ENCODE data around the gene RUNDC3A.
"Not testable (repeated sequence)": the region's sequence is repeated elsewhere in the genome, so short reads cannot be mapped to it uniquely, and the experiment has no call there.

Gene RUNDC3A

DNA sequence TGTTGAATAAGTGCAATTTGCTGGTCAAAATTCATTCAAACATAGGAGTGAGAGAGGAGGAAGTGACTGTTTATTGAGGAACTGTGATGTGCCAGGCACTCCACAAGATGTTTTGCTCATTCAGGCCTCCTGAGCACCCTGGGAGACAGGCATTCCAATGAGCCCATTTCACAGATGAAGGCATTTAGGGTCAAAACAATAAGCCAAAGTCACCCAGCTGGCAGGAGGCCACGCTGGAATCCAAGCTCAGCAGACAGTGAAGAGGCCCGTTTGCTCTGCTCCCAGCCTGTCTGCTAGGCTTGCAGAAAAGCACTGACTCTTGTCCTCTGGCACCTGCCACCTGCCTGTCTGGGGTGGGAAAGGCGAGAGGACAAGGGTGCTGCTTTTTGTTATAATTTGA is 26.3 kb downstream of the RUNDC3A start:
- Histone ChIP-seq H3K27ac (peak overlapping the region in 2 of 21 experiments; percentile 24 to 27), H3K4me3 (no peak overlapping the region)

DNA sequence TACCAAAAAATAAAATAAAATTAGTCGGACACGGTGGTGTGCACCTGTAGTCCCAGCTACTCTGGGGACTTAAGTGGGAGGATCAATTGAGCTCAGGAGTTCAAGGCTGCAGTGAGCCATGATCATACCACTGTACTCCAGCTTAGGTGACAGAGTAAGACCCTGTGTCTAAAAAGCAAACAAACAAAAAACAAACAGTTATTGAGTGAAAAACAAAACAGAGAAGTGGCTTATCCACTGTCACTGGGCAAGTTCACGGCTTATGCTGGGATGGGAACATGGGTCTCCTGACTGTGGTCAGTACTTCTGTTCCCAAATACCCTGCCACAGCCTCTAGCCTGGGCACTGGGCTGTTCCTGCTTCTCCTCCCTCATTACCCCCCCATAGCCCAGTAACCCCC is 27.2 kb downstream of the RUNDC3A start:
- H3K27ac ChIP-seq: peak overlapping the region in 1 of 21 experiments; percentile 14
- no peak overlapping the region for H3K4me3 ChIP-seq

DNA sequence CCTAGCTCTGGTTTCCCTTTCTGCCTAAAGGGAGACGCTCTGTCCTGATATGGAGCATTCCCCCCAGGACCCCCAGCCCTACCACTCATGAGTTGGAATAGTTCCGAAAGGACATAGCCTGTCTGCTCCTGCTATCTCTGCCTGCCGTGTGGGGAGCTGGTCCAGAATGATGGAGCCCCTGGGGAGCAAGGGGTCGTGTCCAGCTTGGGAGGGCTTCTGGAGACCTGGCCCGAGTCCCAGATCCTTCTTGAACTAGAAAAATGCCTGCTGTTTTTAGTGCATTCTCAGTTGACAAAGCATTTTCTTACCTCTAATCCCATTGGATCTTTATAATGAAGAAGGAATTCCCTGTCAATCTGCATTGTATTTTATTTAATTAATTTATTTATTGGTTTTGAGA is 27.6 kb downstream of the RUNDC3A start:
- no peak overlapping the region for H3K27ac ChIP-seq
- no peak overlapping the region for H3K4me3 ChIP-seq

DNA sequence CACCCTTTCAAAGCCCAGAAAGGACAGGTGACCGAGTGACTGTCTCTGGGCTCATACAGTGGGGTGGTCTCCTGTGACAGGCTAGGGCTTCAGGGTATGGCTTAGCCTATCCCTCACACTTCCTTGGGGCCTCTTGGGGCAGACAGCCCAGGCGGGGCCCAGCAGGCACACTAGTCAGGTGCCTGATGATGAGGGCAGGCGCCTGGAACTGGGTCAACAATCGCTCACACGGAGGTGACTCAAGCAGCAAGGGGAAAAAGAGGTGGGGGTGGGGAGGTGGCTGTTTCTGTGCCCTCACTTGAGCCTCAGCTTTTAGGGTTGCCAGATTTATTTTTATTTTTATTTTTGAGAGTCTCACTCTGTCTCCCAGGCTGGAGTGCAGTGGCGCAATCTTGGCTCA is 30.3 kb downstream of the RUNDC3A start:
- peak overlapping the region in 4 of 21 experiments; percentile 3 to 9 (median 4) for H3K27ac ChIP-seq
- no peak overlapping the region for H3K4me3 ChIP-seq

DNA sequence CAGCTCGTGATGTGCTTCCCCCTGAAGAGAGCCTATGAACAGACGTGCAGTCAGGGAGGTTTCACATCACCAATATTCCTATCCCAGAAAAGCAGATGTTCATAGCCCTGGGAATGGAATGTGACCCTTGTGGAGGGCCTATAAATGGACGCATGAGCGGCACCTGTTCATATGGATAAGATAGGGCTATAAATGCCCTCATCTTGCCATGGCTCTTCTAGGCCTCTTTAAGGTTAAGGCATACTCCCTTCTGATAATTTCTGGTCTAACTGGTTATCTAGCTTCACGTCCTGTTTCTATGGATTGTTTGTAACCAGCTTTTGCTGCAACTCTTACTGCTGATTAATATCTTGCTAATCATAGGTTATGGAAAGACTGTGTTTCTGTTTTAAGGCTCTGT is 32.2 kb downstream of the RUNDC3A start:
- H3K4me3 ChIP-seq: not testable (repeated sequence)

DNA sequence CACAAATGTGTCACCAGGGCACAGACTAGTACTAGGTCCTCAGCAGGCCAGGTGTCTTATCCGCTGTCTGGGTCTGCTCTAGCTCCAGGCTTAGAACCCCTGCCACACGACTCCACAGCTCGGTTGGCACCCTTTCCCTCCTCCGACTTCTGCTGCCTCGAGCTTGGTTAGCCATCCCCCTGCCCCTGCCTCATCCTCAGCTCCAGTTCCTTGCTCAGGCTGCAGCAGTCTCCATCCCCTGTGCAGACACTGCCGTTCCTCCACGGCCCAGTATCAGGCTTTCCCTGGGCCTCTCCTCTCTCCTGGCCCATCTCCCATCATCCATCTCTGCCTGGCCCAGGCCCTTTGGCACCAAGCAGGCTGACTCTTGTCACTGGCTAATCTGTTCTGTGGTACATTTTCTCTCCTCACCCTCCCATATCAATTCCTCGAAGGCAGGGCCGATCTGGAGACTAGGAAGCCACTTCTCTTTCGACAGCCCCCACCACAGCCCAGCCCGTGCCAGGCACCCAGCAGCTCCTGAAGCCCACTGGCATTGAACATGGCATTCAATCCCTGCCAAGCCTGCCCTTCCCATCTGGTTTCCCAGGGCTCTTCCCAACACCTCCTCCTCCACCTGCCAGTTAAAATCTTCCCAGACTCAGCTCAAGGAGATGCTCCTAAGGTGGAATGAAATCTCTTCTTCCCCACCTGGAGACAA is 35.3 kb downstream of the RUNDC3A start:
- peak overlapping the region in 13 of 21 experiments; percentile 4 to 97 (median 89) for H3K27ac ChIP-seq
- no peak overlapping the region for H3K4me3 ChIP-seq

More for the DNA sequence above, 32.2 kb downstream of the RUNDC3A start:
- not testable (repeated sequence) for H3K27ac ChIP-seq

DNA sequence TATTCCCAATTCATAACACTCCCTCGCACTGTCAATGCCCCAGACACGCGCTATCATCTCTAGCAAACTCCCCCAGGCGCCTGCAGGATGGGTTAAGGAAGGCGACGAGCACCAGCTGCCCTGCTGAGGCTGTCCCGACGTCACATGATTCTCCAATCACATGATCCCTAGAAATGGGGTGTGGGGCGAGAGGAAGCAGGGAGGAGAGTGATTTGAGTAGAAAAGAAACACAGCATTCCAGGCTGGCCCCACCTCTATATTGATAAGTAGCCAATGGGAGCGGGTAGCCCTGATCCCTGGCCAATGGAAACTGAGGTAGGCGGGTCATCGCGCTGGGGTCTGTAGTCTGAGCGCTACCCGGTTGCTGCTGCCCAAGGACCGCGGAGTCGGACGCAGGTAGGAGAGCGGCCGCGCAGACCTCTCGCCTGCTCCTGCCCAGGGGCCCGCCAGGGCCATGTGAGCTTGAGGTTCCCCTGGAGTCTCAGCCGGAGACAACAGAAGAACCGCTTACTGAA is 36.6 kb downstream of the RUNDC3A start, which contains the start of gene GRN:
Gene GRN (plus strand): TSS at position 364 of the 515 bp plus-strand sequence. CDS start 3,863 bp downstream, outside the sequence.
- Histone ChIP-seq H3K4me3 (peak within 1 kb of the TSS; percentile 72 to 94 (median 86)), H3K27ac (peak within 1 kb of the TSS; percentile 68 to 97 (median 91))

DNA sequence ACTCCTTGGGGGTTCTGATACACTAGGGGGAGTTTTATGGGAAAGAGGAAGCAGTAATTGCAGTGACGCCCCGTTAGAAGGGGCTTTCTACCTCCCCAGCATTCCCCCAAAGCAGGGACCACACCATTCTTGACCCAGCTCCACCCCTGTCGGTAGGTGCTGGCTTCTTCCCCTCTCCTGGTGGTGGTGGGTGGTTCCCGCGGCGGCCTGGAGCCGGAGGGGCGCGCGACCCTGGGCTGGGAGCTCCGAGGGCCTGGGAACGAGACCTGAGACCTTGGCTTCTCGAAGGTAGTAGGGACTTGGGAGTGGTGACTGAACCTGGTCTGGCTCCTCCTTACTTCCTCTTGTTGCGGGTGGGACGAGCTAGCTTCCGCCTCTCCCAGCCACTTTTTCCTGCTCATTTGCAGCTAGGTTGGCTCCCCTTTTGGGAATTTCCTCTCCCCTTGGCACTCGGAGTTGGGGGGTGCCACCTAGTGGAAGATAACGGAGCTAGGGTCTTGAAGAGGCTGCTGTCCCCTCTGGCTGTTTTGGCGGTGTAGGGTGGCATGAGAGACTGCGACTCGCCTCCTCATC is 37.1 kb downstream of the RUNDC3A start:
- Histone ChIP-seq H3K27ac (peak overlapping the region; percentile 68 to 97 (median 91)), H3K4me3 (peak overlapping the region; percentile 72 to 94 (median 86))

DNA sequence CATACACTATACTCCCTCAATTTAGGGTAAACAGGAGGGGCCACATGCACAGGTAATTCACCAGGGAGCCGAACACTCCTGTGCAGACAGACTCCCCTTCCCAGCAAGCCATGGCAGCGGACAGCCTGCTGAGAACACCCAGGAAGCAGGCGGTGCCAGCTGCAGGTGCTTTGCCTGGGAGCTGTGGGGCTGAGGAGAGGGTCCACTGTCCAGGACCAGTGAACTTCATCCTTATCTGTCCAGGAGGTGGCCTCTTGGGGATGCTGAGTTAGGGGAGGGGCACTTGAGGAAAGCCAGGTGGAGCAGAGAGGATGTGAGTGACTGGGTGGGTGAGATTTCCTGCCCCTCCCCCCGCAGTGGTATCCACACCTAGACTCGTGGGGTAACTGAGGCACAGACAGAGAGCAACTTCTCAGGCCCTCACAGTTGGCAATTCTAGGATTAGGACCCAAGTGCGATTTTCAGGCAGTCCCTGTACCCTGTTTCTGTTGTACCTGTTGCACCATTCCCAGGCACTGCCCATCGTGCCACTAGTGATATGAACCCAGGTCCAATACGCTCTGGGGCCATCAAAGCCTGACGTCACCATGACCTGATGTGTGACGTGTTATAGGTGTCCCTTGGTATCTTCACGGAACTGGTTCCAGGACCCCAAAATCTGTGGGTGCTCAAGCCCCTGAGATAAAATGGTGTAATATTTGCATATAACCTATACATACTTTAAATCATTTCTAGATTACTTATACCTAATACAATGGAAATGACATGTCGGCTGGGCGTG is 37.9 kb downstream of the RUNDC3A start:
- Histone ChIP-seq H3K4me3 (peak overlapping the region; percentile 72 to 94 (median 86)), H3K27ac (peak overlapping the region in 18 of 21 experiments; percentile 85 to 95 (median 91))

DNA sequence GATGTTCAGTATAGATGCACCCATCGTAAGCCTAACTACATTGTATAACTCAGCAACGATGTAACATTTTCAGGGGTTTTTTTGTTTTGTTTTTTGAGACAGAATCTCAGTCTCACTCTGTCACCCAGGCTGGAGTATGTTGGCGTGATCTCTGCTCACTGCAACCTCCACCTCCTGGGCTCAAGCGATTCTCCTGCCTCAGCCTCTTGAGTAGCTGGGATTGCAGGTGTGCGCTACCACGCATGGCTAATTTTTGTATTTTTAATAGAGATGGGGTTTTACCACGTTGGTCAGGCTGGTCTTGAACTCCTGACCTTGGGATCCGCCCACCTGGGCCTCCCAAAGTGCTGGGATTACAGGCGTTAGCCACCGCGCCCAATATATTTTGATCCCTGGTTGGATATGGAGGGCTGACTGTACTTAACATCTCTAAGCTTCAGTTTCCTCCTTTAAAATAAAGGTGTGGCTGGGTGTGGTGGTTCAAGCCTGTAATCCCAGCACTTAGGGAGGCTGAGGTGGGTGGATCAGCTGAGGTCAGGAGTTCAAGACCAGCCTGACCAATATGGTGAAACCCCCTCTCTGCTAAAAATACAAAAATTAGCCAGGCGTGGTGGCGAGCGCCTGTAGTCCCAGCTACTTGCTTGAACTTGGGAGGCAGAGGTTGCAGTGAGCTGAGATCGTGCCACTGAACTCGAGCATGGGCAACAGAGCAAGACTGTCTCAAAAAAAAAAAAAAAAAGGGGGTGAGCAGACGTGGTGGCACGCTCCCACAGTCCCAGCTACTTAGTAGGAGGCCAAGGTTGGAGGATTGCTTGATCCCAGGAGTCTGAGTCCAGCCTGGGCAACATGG is 39.0 kb downstream of the RUNDC3A start:
- H3K27ac ChIP-seq: peak overlapping the region in 12 of 21 experiments; percentile 4 to 72 (median 28)
- H3K4me3 ChIP-seq: not testable (repeated sequence)

DNA sequence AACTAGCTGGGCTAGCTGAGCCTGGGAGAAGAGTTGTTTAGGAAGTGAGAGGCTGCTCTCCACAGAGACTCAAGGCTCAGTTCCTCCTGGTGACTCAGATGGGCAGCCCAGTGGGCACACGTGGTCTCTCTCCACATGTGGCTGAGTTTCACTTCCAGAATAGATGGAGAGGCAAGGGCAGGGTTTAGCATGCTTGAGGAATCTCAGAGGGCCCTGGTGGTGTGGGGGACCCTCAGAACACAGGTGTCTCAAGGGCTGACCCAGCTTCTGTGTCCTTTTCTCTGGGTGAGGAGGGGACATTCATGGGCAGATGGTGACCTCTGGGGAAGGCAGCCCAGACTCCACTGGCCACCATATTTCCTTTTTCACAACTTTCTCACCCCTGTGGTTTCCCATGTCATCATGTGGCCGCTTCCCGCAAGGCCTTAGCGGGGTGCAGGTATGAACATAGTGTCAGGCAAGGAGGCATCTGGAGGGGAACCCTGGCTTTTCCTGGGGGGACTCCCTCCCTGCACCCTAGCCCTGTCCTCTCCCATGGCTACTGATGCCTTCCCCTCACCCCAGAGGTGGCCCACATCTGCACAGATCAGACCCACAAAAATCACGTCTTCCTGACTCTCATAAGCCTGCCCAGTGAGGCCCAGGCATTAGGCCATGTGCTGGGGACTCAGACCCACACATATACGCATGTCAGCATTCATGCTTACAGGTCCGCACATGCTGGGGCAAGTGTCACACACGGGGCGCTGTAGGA is 40.0 kb downstream of the RUNDC3A start:
- Histone ChIP-seq H3K4me3 (no peak overlapping the region), H3K27ac (peak overlapping the region in 14 of 21 experiments; percentile 0 to 72 (median 24))

DNA sequence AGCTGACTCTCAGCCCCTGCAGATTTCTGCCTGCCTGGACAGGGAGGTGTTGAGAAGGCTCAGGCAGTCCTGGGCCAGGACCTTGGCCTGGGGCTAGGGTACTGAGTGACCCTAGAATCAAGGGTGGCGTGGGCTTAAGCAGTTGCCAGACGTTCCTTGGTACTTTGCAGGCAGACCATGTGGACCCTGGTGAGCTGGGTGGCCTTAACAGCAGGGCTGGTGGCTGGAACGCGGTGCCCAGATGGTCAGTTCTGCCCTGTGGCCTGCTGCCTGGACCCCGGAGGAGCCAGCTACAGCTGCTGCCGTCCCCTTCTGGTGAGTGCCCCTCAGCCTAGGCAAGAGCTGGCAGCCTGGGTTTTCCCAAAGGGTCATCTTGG is 40.6 kb downstream of the RUNDC3A start:
- Histone ChIP-seq H3K27ac (peak overlapping the region in 7 of 21 experiments; percentile 0 to 72 (median 54)), H3K4me3 (no peak overlapping the region)

DNA sequence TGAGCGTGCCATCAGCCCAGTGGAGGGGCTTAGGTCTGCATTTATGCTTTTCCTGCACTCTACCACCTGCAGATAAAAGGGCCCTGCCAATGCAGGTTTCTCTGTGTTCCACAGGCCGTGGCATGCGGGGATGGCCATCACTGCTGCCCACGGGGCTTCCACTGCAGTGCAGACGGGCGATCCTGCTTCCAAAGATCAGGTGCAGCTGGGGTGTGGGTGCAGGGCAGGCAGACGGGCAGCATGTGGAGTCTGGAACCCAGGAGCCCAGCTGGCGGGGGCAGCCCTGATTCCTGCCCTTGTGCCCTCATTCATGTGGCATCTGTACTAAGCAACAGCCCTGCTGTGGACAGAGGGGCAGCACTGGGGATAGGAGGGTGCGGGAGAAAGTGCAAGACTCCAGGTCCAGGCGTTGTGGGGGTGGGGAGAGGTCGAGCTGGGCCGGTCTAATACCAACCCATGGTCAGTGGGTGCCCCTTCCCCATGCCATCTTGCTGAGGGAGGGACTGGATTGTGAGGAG is 41.2 kb downstream of the RUNDC3A start:
- H3K27ac ChIP-seq: peak overlapping the region in 1 of 21 experiments; percentile 72
- no peak overlapping the region for H3K4me3 ChIP-seq

DNA sequence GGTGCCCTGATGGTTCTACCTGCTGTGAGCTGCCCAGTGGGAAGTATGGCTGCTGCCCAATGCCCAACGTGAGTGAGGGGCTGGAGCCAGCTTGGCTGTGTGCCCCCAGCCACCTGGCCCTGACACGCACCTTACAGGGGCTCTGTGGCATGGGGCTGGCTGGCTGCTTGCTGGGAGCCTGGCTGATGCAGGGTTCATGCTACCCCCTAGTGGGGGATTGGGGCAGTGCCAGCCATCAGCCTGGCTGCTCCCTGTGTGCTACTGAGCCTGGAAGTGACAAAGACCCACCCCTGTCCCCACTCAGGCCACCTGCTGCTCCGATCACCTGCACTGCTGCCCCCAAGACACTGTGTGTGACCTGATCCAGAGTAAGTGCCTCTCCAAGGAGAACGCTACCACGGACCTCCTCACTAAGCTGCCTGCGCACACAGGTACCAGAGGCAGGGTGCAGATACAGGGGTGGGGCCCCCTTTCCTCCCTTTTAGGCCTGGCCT is 42.4 kb downstream of the RUNDC3A start:
- Histone ChIP-seq H3K27ac (no peak overlapping the region), H3K4me3 (no peak overlapping the region)

DNA sequence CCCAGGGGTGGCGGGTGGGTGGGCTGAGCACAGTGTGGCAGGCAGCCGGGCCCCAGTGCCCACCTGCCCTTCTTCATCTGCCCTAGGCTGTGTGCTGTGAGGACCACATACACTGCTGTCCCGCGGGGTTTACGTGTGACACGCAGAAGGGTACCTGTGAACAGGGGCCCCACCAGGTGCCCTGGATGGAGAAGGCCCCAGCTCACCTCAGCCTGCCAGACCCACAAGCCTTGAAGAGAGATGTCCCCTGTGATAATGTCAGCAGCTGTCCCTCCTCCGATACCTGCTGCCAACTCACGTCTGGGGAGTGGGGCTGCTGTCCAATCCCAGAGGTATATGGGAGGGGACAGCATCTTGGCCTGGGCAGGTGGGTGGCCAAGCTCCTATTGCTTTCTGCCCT is 43.1 kb downstream of the RUNDC3A start:
- H3K27ac ChIP-seq: no peak overlapping the region

DNA sequence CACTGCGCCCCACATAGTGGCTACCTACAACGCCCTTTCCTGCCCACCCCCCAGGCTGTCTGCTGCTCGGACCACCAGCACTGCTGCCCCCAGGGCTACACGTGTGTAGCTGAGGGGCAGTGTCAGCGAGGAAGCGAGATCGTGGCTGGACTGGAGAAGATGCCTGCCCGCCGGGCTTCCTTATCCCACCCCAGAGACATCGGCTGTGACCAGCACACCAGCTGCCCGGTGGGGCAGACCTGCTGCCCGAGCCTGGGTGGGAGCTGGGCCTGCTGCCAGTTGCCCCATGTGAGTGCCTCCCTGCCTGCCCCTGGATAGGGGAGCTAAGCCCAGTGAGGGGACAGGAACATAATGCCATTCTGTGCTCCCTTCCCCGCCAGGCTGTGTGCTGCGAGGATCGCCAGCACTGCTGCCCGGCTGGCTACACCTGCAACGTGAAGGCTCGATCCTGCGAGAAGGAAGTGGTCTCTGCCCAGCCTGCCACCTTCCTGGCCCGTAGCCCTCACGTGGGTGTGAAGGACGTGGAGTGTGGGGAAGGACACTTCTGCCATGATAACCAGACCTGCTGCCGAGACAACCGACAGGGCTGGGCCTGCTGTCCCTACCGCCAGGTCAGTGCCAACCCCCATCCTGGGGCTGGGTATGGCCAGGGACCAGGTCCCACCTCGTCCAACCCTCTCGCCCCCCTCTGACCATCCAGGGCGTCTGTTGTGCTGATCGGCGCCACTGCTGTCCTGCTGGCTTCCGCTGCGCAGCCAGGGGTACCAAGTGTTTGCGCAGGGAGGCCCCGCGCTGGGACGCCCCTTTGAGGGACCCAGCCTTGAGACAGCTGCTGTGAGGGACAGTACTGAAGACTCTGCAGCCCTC is 43.8 kb downstream of the RUNDC3A start:
- no peak overlapping the region for H3K27ac ChIP-seq
- no peak overlapping the region for H3K4me3 ChIP-seq

More for the DNA sequence above, 43.1 kb downstream of the RUNDC3A start:
- H3K4me3 ChIP-seq: no peak overlapping the region
